NCI-H2171 treated with DMSO at 0.1 percent for 48 hours (cell line): ENCODE data around the gene PHF21A.
"Not testable (repeated sequence)": the region's sequence is repeated elsewhere in the genome, so short reads cannot be mapped to it uniquely, and the experiment has no call there.

Experiments
- DNase-seq: peaks from one replicate; lab custom pipeline; 2025; lab: John Stamatoyannopoulos, UW

Gene PHF21A

GRCh38 chr11:45920531-45921477, 200.4 kb downstream of the PHF21A start:
- DNase-seq, result no peak

- no peak for DNase-seq
These were observed 201.3 kb downstream of the PHF21A start for GRCh38 chr11:45919806-45920530.

- no peak for DNase-seq
These were observed 202.1 kb downstream of the PHF21A start for GRCh38 chr11:45918962-45919675.

- peak; percentile 77 for DNase-seq
These were observed 202.8 kb downstream of the PHF21A start for GRCh38 chr11:45918331-45918941.

GRCh38 chr11:45917623-45918330, 203.5 kb downstream of the PHF21A start, which contains the start of gene PEX16:
TSS of gene PEX16 (minus strand) at chr11:45917877. CDS start at chr11:45917811, 66 bp downstream.
- peak; percentile 98 for DNase-seq

- DNase-seq, result no peak
These were observed 204.0 kb downstream of the PHF21A start for GRCh38 chr11:45917286-45917622.

GRCh38 chr11:45915446-45915845, 205.8 kb downstream of the PHF21A start:
- no peak for DNase-seq

- no peak for DNase-seq
These were observed 207.2 kb downstream of the PHF21A start for GRCh38 chr11:45913942-45914635.

- no peak for DNase-seq
These were observed 207.7 kb downstream of the PHF21A start for GRCh38 chr11:45913514-45913913.

- no peak for DNase-seq
These were observed 210.6 kb downstream of the PHF21A start for GRCh38 chr11:45910623-45911022.

- DNase-seq, result no peak
These were observed 211.4 kb downstream of the PHF21A start for GRCh38 chr11:45909594-45910475.

- no peak for DNase-seq
These were observed 213.3 kb downstream of the PHF21A start for GRCh38 chr11:45907911-45908370.

GRCh38 chr11:45906965-45907611, 214.2 kb downstream of the PHF21A start, which contains the start of gene FREY1:
TSS of gene FREY1 (minus strand) at chr11:45907271. CDS start at chr11:45907245, 26 bp downstream.
- DNase-seq, result no peak

- no peak for DNase-seq
These were observed 215.1 kb downstream of the PHF21A start for GRCh38 chr11:45906096-45906682.

GRCh38 chr11:45905576-45905975, 215.7 kb downstream of the PHF21A start:
- not testable (repeated sequence) for DNase-seq

GRCh38 chr11:45905095-45905494, 216.2 kb downstream of the PHF21A start:
- DNase-seq, result no peak

- DNase-seq, result no peak
These were observed 216.8 kb downstream of the PHF21A start for GRCh38 chr11:45904309-45904915.
